CD14-positive monocyte (primary cell): ENCODE results near the gene SSMEM1. TPM values are rescaled to one million over a fixed set of nuclear protein-coding genes. Genes with fewer than 3 reads are reported as not detected.

Experiments used
- DNase-seq, 3 donors: peaks; one replicate each; pipeline ENCODE4 v3.0.0-alpha.2; 2011 to 2022
- H2AFZ ChIP-seq: 2 replicates; pipeline ENCODE4 v1.6.0; 2012; ENCODE audit warnings: mild to moderate bottlenecking, low read depth, low read length, inconsistent platforms; ENCODE audit not compliant: insufficient read depth, poor library complexity, severe bottlenecking
- H3K27ac ChIP-seq, 2 donors: 1 replicate in 1 of 2; 2 replicates in 1 of 2; pipeline ENCODE4 v1.5.1; 2012 to 2013; ENCODE audit warnings: low read length in 2 of 2, control low read depth in 1 of 2, inconsistent platforms in 1 of 2, low read depth in 1 of 2, mild to moderate bottlenecking in 1 of 2
- H3K27me3 ChIP-seq, 2 donors: one replicate each; pipeline versions ENCODE4 v1.6.0 to v1.6.1; 2011 to 2013; ENCODE audit warnings: low read length in 2 of 2; ENCODE audit not compliant: control insufficient read depth in 2 of 2, insufficient read depth in 2 of 2
- H3K36me3 ChIP-seq, 2 donors: replicated peaks in 1 of 2; 1 replicate in 1 of 2; 2 replicates in 1 of 2; pipeline versions ENCODE4 v1.5.1 to v1.6.1; 2012 to 2013; ENCODE audit warnings: low read length in 2 of 2, control low read depth in 1 of 2, inconsistent platforms in 1 of 2, mild to moderate bottlenecking in 1 of 2; ENCODE audit not compliant: insufficient read depth in 2 of 2, control insufficient read depth in 1 of 2
- H3K4me1 ChIP-seq, 2 donors: 1 replicate in 1 of 2; 2 replicates in 1 of 2; pipeline versions ENCODE4 v1.5.1 to v1.6.1; 2012 to 2013; ENCODE audit warnings: low read length in 2 of 2, control low read depth in 1 of 2, inconsistent platforms in 1 of 2, mild to moderate bottlenecking in 1 of 2, moderate library complexity in 1 of 2; ENCODE audit not compliant: insufficient read depth in 2 of 2, control insufficient read depth in 1 of 2
- H3K4me2 ChIP-seq: replicated peaks from 2 replicates; pipeline ENCODE3; 2012; ENCODE audit warnings: low read length, moderate library complexity, mild to moderate bottlenecking; ENCODE audit not compliant: poor library complexity, severe bottlenecking; ENCODE audit errors: extremely low read depth
- H3K4me3 ChIP-seq, 3 experiments: fragments of 200-600 bp in 1 of 3; sonication (generic) in 1 of 3; replicated peaks in 1 of 3; 1 replicate in 2 of 3; 2 replicates in 1 of 3; pipeline ENCODE4 v1.5.1; 2011 to 2013; ENCODE audit warnings: low read length in 3 of 3, mild to moderate bottlenecking in 3 of 3, control low read depth in 2 of 3, low read depth in 2 of 3, inconsistent platforms in 1 of 3, moderate library complexity in 1 of 3
- H3K79me2 ChIP-seq: 2 replicates; pipeline ENCODE4 v1.6.0; 2012; ENCODE audit warnings: mild to moderate bottlenecking, control low read depth, inconsistent platforms, low read length, moderate library complexity; ENCODE audit not compliant: insufficient read depth
- H3K9ac ChIP-seq: 2 replicates; pipeline ENCODE4 v1.6.0; 2017; ENCODE audit warnings: low read length, mild to moderate bottlenecking; ENCODE audit not compliant: insufficient read depth, poor library complexity, severe bottlenecking
- H3K9me3 ChIP-seq, 2 donors: replicated peaks in 1 of 2; 1 replicate in 1 of 2; 2 replicates in 1 of 2; pipeline versions ENCODE4 v1.5.1 to v1.6.1; 2012 to 2013; ENCODE audit warnings: low read length in 2 of 2, control low read depth in 1 of 2; ENCODE audit not compliant: control insufficient read depth in 1 of 2, insufficient read depth in 1 of 2
- H4K20me1 ChIP-seq: 2 replicates; pipeline ENCODE4 v1.6.0; 2012; ENCODE audit warnings: mild to moderate bottlenecking, low read length, control low read depth, moderate library complexity; ENCODE audit not compliant: insufficient read depth
- H3K27ac Mint-ChIP-seq, 7 donors: one replicate each; pipeline ENCODE4 v1.8.0; 2020; ENCODE audit warnings: mild to moderate bottlenecking in 7 of 7, mixed read lengths in 7 of 7, moderate library complexity in 6 of 7, inconsistent platforms in 2 of 7
- H3K27me3 Mint-ChIP-seq, 3 donors: one replicate each; pipeline ENCODE4 v1.8.0; 2021 to 2022; ENCODE audit warnings: low read depth in 3 of 3, mild to moderate bottlenecking in 3 of 3, mixed read lengths in 3 of 3, moderate library complexity in 3 of 3, inconsistent platforms in 1 of 3
- H3K36me3 Mint-ChIP-seq, 2 donors: one replicate each; pipeline ENCODE4 v1.8.0; 2020; ENCODE audit warnings: mixed read lengths in 2 of 2, inconsistent platforms in 1 of 2, mild to moderate bottlenecking in 1 of 2
- H3K4me1 Mint-ChIP-seq: one replicate; pipeline ENCODE4 v1.8.0; 2020; ENCODE audit warnings: mild to moderate bottlenecking, mixed read lengths
- H3K4me3 Mint-ChIP-seq, 2 donors: one replicate each; pipeline ENCODE4 v1.8.0; 2020; ENCODE audit warnings: mild to moderate bottlenecking in 2 of 2, mixed read lengths in 2 of 2, moderate library complexity in 1 of 2
- H3K9me3 Mint-ChIP-seq, 7 donors: one replicate each; pipeline ENCODE4 v1.8.0; 2020 to 2022; ENCODE audit warnings: mixed read lengths in 7 of 7, mild to moderate bottlenecking in 6 of 7, moderate library complexity in 6 of 7, inconsistent platforms in 2 of 7
- CTCF ChIP-seq: fragments of 200-600 bp; IDR thresholded peaks from one replicate; pipeline ENCODE4 v1.8.0; 2022; ENCODE audit warnings: antibody characterized with exemption, mild to moderate bottlenecking
- WGBS: methylation state at CpG from one replicate; pipeline ENCODE4 v1.1.5; 2013; ENCODE audit warnings: missing lambda C conversion rate; ENCODE audit not compliant: insufficient coverage; 5-methylcytosine and 5-hydroxymethylcytosine counted together
- intact Hi-C, 2 donors: fragments of 100-400 bp; cut with micrococcal nuclease; formaldehyde crosslinking; loops; one replicate each; pipeline versions ENCODE4 v1.15.0 to v1.15.1; 2023
- polyA plus RNA-seq, 3 donors: library from polyadenylated mRNA; depleted of rRNA in 1 of 3; unstranded in 2 of 3; stranded (reverse) in 1 of 3; fragments of 300-500 nt in 2 of 3; fragments of >200 nt in 1 of 3; fragmentation: Illumina TruSeq in 2 of 3; gene quantifications; 1 replicate in 2 of 3; 2 replicates in 1 of 3; pipeline ENCODE4 v1.2.3, GENCODE V29; 2012 to 2021

Gene SSMEM1
- polyA plus RNA-seq, 3 donors: not detected

GRCh38 chr7:130191791-130192190 is 15.9 kb upstream of the SSMEM1 start:
- peaks cover 3% of the 10 kb centered on the region for H3K79me2 ChIP-seq
- H3K9me3 ChIP-seq: no peaks in the 10 kb centered on the region
- H3K4me1 Mint-ChIP-seq: no peaks in the 10 kb centered on the region
- H2AFZ ChIP-seq: no peak overlapping the region
- intact Hi-C loops: no loop called here
- WGBS: 100% methylated on average over 3 of the region's 7 CpGs
- H3K4me2 ChIP-seq: no peak overlapping the region
- H3K27me3 ChIP-seq: no peaks in the 10 kb centered on the region
- peaks cover 60 to 73% of the 10 kb centered on the region in 2 donors for H3K36me3 Mint-ChIP-seq
- no peak overlapping the region for H3K4me3 ChIP-seq
- H3K9ac ChIP-seq: no peak overlapping the region
- no peak for TF ChIP-seq CTCF
- no peak for DNase-seq
- no peaks in the 10 kb centered on the region for H3K4me1 ChIP-seq
- H3K4me3 Mint-ChIP-seq: no peak overlapping the region
- peaks cover 44 to 79% of the 10 kb centered on the region in 2 donors for H3K36me3 ChIP-seq
- no peak overlapping the region for H3K27ac ChIP-seq
- no peak overlapping the region for H3K27ac Mint-ChIP-seq
- no peaks in the 10 kb centered on the region for H4K20me1 ChIP-seq
- no peaks in the 10 kb centered on the region for H3K9me3 Mint-ChIP-seq
- H3K27me3 Mint-ChIP-seq: no peaks in the 10 kb centered on the region

- Mint-ChIP-seq H3K36me3 (peaks cover 61 to 80% of the 10 kb centered on the region in 2 donors), H3K4me3 (no peak overlapping the region), H3K9me3 (no peaks in the 10 kb centered on the region), H3K4me1 (no peaks in the 10 kb centered on the region), H3K27ac (no peak overlapping the region), H3K27me3 (no peaks in the 10 kb centered on the region)
- no peak for TF ChIP-seq CTCF
- intact Hi-C loops: no loop called here
- Histone ChIP-seq H3K79me2 (no peaks in the 10 kb centered on the region), H3K36me3 (peaks cover 68 to 82% of the 10 kb centered on the region in 2 donors), H2AFZ (no peak overlapping the region), H3K9ac (no peak overlapping the region), H4K20me1 (no peaks in the 10 kb centered on the region), H3K27me3 (no peaks in the 10 kb centered on the region), H3K27ac (no peak overlapping the region), H3K4me2 (no peak overlapping the region), H3K9me3 (no peaks in the 10 kb centered on the region), H3K4me1 (no peaks in the 10 kb centered on the region), H3K4me3 (no peak overlapping the region)
- no CpG with 5 or more reads among the region's 2 CpGs for WGBS
- no peak for DNase-seq
Observed at GRCh38 chr7:130195396-130195795, 12.3 kb upstream of the SSMEM1 start.
